SU-DHL-6 (cell line): Measurements from ENCODE around the gene NFKBIZ.

Experiments
- H2AFZ ChIP-seq: fragments of 200-600 bp; sonication (generic); 2 replicates; pipeline ENCODE4 v1.6.1; 2014; ENCODE audit warnings: low read depth, mild to moderate bottlenecking, moderate library complexity, mixed read lengths, antibody characterized with exemption, low read length; ENCODE audit not compliant: severe bottlenecking
- H3F3A ChIP-seq: fragments of 200-600 bp; shearing (Covaris generic); 2 replicates; pipeline ENCODE4 v1.6.0; 2016; ENCODE audit warnings: antibody characterized with exemption, mild to moderate bottlenecking; ENCODE audit not compliant: insufficient read depth
- H3K27ac ChIP-seq: fragments of 200-600 bp; sonication (generic); 2 replicates; pipeline ENCODE4 v1.5.1; 2016; ENCODE audit warnings: low read depth, mild to moderate bottlenecking, low read length, moderate library complexity, mixed read lengths
- H3K27me3 ChIP-seq: fragments of 200-600 bp; sonication (generic), shearing (Covaris generic); 2 replicates; pipeline ENCODE4 v1.6.0; 2014; ENCODE audit warnings: mild to moderate bottlenecking, low read length
- H3K36me3 ChIP-seq: fragments of 200-600 bp; sonication (generic); 2 replicates; pipeline ENCODE4 v1.6.1; 2014; ENCODE audit warnings: mild to moderate bottlenecking, low read length, mixed read lengths
- H3K4me2 ChIP-seq: fragments of 300-600, 200-600 bp; shearing (Covaris generic), sonication (generic); 2 replicates; pipeline ENCODE4 v1.6.0; 2014; ENCODE audit warnings: low read length, low read depth, mild to moderate bottlenecking; ENCODE audit not compliant: poor library complexity, severe bottlenecking
- H3K4me3 ChIP-seq: fragments of 200-600 bp; sonication (generic); 2 replicates; pipeline ENCODE4 v1.5.1; 2014; ENCODE audit warnings: antibody characterized with exemption, low read length, mild to moderate bottlenecking, mixed read lengths; ENCODE audit not compliant: insufficient read depth, poor library complexity, severe bottlenecking
- H3K79me2 ChIP-seq: fragments of 200-600 bp; sonication (generic); 2 replicates; pipeline ENCODE4 v1.6.1; 2014; ENCODE audit warnings: mild to moderate bottlenecking, low read length, moderate library complexity; ENCODE audit not compliant: insufficient read depth
- H3K9ac ChIP-seq: fragments of 200-600 bp; sonication (generic); 2 replicates; pipeline ENCODE4 v1.7.0; 2014; ENCODE audit warnings: mild to moderate bottlenecking, low read length
- H3K9me2 ChIP-seq: fragments of 200-600 bp; sonication (generic); replicated peaks from 2 replicates; pipeline ENCODE4 v1.6.1; 2014; ENCODE audit warnings: low read length; ENCODE audit not compliant: insufficient read depth
- H3K9me3 ChIP-seq: fragments of 200-600 bp; sonication (generic); 2 replicates; pipeline ENCODE4 v1.6.1; 2014; ENCODE audit warnings: low read length, mixed read lengths; ENCODE audit not compliant: insufficient read depth
- H4K20me1 ChIP-seq: fragments of 200-600 bp; sonication (generic); 2 replicates; pipeline ENCODE4 v1.6.1; 2014; ENCODE audit warnings: low read depth, mild to moderate bottlenecking, antibody characterized with exemption, low read length, moderate library complexity, mixed read lengths
- CTCF ChIP-seq: fragments of 200-600 bp; sonication (generic); IDR thresholded peaks from one replicate; pipeline ENCODE4 v1.5.1; 2017; ENCODE audit warnings: antibody characterized with exemption, mild to moderate bottlenecking, low read length, moderate library complexity; ENCODE audit not compliant: insufficient read depth, poor library complexity, severe bottlenecking
- EZH2phosphoT487 ChIP-seq: fragments of 200-600 bp; sonication (generic), shearing (Covaris generic); conservative IDR thresholded peaks from 2 replicates; pipeline ENCODE4 v1.6.1; 2018; ENCODE audit warnings: mild to moderate bottlenecking, antibody characterized with exemption, low read length, moderate library complexity, mixed read lengths

Gene NFKBIZ

GRCh38 chr3:101859882-101860448 is 10.7 kb downstream of the NFKBIZ start:
- H3K27ac ChIP-seq, result no peak overlapping the region
- H3K4me3 ChIP-seq, result no peak overlapping the region
- peaks cover under 1% of the 10 kb centered on the region; the same call in 1 of the 2 replicates for H3K79me2 ChIP-seq
- no peak overlapping the region for H3K4me2 ChIP-seq
- no peaks in the 10 kb centered on the region for H3K9me2 ChIP-seq
- no peak overlapping the region for H3K9ac ChIP-seq
- H4K20me1 ChIP-seq, result peaks cover 3% of the 10 kb centered on the region; the same call in 1 of the 2 replicates
- H3F3A ChIP-seq, result peaks cover 80% of the 10 kb centered on the region
- H2AFZ ChIP-seq, result no peak overlapping the region
- no peaks in the 10 kb centered on the region for H3K9me3 ChIP-seq
- H3K36me3 ChIP-seq, result peaks cover 53% of the 10 kb centered on the region
- no peaks in the 10 kb centered on the region for H3K27me3 ChIP-seq
- no peak for TF ChIP-seq EZH2phosphoT487
- no peak for TF ChIP-seq CTCF

- peaks cover 9% of the 10 kb centered on the region; the same call in 1 of the 2 replicates for H4K20me1 ChIP-seq
- H3K79me2 ChIP-seq, result no peaks in the 10 kb centered on the region
- no peaks in the 10 kb centered on the region for H3K27me3 ChIP-seq
- no peak overlapping the region for H3K9ac ChIP-seq
- peaks cover 50% of the 10 kb centered on the region for H3K36me3 ChIP-seq
- no peaks in the 10 kb centered on the region for H3K9me3 ChIP-seq
- H3K9me2 ChIP-seq, result no peaks in the 10 kb centered on the region
- peaks cover 88% of the 10 kb centered on the region for H3F3A ChIP-seq
- no peak overlapping the region for H3K4me2 ChIP-seq
- H3K27ac ChIP-seq, result peak overlapping the region; percentile 36; the same call in 1 of the 2 replicates
- TF ChIP-seq CTCF (no peak), EZH2phosphoT487 (no peak)
- no peak overlapping the region for H2AFZ ChIP-seq
- no peak overlapping the region for H3K4me3 ChIP-seq
These were observed 12.0 kb downstream of the NFKBIZ start for GRCh38 chr3:101861212-101861788.

- H3K4me3 ChIP-seq, result no peak overlapping the region
- H3F3A ChIP-seq, result peaks cover 88% of the 10 kb centered on the region
- H3K9me3 ChIP-seq, result no peaks in the 10 kb centered on the region
- H2AFZ ChIP-seq, result no peak overlapping the region
- no peak overlapping the region for H3K9ac ChIP-seq
- H3K79me2 ChIP-seq, result no peaks in the 10 kb centered on the region
- peak overlapping the region; percentile 36; the same call in 1 of the 2 replicates for H3K27ac ChIP-seq
- TF ChIP-seq EZH2phosphoT487 (no peak), CTCF (no peak)
- H4K20me1 ChIP-seq, result peaks cover 9% of the 10 kb centered on the region; the same call in 1 of the 2 replicates
- no peak overlapping the region for H3K4me2 ChIP-seq
- peaks cover 44% of the 10 kb centered on the region for H3K36me3 ChIP-seq
- H3K9me2 ChIP-seq, result no peaks in the 10 kb centered on the region
- H3K27me3 ChIP-seq, result no peaks in the 10 kb centered on the region
These were observed 12.6 kb downstream of the NFKBIZ start for GRCh38 chr3:101861789-101862415.
